Activated naive CD4-positive, alpha-beta T cell treated with anti-CD3 and anti-CD28 coated beads, Interleukin-2, amount 10 ng/mL, durations not matched to agents 7 days and 5 days (primary cell): Measurements from ENCODE around the gene LPP.

Experiments used
- CTCF ChIA-PET: fragments of 350-600 bp; sonication (Branson Sonifier 250); formaldehyde crosslinking; loops from one replicate; lab custom pipeline; 2021; ENCODE audit warnings: antibody characterized with exemption; lab: Charles Lee
- DNase-seq: peaks from one replicate; pipeline ENCODE4 v3.0.0-alpha.2; 2020
- H3K27ac Mint-ChIP-seq: one replicate; pipeline ENCODE4 v1.8.0; 2021; ENCODE audit warnings: mild to moderate bottlenecking, moderate library complexity, mixed read lengths
- H3K27me3 Mint-ChIP-seq: one replicate; pipeline ENCODE4 v1.8.0; 2021; ENCODE audit warnings: mild to moderate bottlenecking, mixed read lengths
- H3K36me3 Mint-ChIP-seq: one replicate; pipeline ENCODE4 v1.8.0; 2021; ENCODE audit warnings: mixed read lengths
- H3K4me1 Mint-ChIP-seq: one replicate; pipeline ENCODE4 v1.8.0; 2021; ENCODE audit warnings: mixed read lengths
- H3K4me3 Mint-ChIP-seq: one replicate; pipeline ENCODE4 v1.8.0; 2021; ENCODE audit warnings: mild to moderate bottlenecking, moderate library complexity, mixed read lengths
- H3K9me3 Mint-ChIP-seq: one replicate; pipeline ENCODE4 v1.8.0; 2021; ENCODE audit warnings: mixed read lengths

LPP gene

GRCh38 chr3:188303823-188304222 lies 149.9 kb downstream of the LPP start:
- Mint-ChIP-seq H3K4me1 (peaks cover 17% of the 10 kb centered on the region), H3K36me3 (peaks cover 21% of the 10 kb centered on the region), H3K4me3 (no peak overlapping the region), H3K27me3 (peaks cover 4% of the 10 kb centered on the region), H3K27ac (no peak overlapping the region), H3K9me3 (no peaks in the 10 kb centered on the region)
- CTCF ChIA-PET: no interaction called here
- no peak for DNase-seq

GRCh38 chr3:188304501-188304900 lies 150.5 kb downstream of the LPP start:
- Mint-ChIP-seq H3K27me3 (peaks cover 7% of the 10 kb centered on the region), H3K27ac (no peak overlapping the region), H3K4me1 (peaks cover 16% of the 10 kb centered on the region), H3K36me3 (peaks cover 19% of the 10 kb centered on the region), H3K9me3 (no peaks in the 10 kb centered on the region), H3K4me3 (no peak overlapping the region)
- CTCF ChIA-PET: no interaction called here
- no peak for DNase-seq

- peaks cover 20% of the 10 kb centered on the region for H3K36me3 Mint-ChIP-seq
- H3K27ac Mint-ChIP-seq: no peak overlapping the region
- CTCF ChIA-PET: no interaction called here
- H3K9me3 Mint-ChIP-seq: no peaks in the 10 kb centered on the region
- DNase-seq: no peak
- no peak overlapping the region for H3K4me3 Mint-ChIP-seq
- H3K27me3 Mint-ChIP-seq: peaks cover 7% of the 10 kb centered on the region
- H3K4me1 Mint-ChIP-seq: peaks cover 20% of the 10 kb centered on the region
Observed at GRCh38 chr3:188305220-188305619, 151.3 kb downstream of the LPP start.

GRCh38 chr3:188306435-188307005 lies 152.6 kb downstream of the LPP start:
- CTCF ChIA-PET: no interaction called here
- no peak overlapping the region for H3K4me3 Mint-ChIP-seq
- peaks cover 24% of the 10 kb centered on the region for H3K36me3 Mint-ChIP-seq
- H3K27me3 Mint-ChIP-seq: peaks cover 10% of the 10 kb centered on the region
- peaks cover 27% of the 10 kb centered on the region for H3K4me1 Mint-ChIP-seq
- no peak overlapping the region for H3K27ac Mint-ChIP-seq
- H3K9me3 Mint-ChIP-seq: no peaks in the 10 kb centered on the region
- no peak for DNase-seq

GRCh38 chr3:188309437-188310269 lies 155.7 kb downstream of the LPP start:
- H3K27ac Mint-ChIP-seq: peak overlapping the region; percentile 53
- H3K4me3 Mint-ChIP-seq: peak overlapping the region; percentile 17
- H3K36me3 Mint-ChIP-seq: peaks cover 19% of the 10 kb centered on the region
- DNase-seq: peak; percentile 27
- H3K4me1 Mint-ChIP-seq: peaks cover 27% of the 10 kb centered on the region
- CTCF ChIA-PET: no interaction called here
- no peaks in the 10 kb centered on the region for H3K9me3 Mint-ChIP-seq
- peaks cover 10% of the 10 kb centered on the region for H3K27me3 Mint-ChIP-seq

GRCh38 chr3:188310270-188310710 lies 156.3 kb downstream of the LPP start:
- Mint-ChIP-seq H3K4me1 (peaks cover 27% of the 10 kb centered on the region), H3K27ac (peak overlapping the region; percentile 53), H3K9me3 (no peaks in the 10 kb centered on the region), H3K27me3 (peaks cover 10% of the 10 kb centered on the region), H3K36me3 (peaks cover 19% of the 10 kb centered on the region), H3K4me3 (no peak overlapping the region)
- CTCF ChIA-PET: no interaction called here
- no peak for DNase-seq

- DNase-seq: no peak
- peaks cover 4% of the 10 kb centered on the region for H3K9me3 Mint-ChIP-seq
- CTCF ChIA-PET: interaction anchor here (0.7 to 1.3 kb wide), 2 partner anchors 17 to 163 kb away, joined by 3 read pairs; no protein-coding TSS in a partner anchor
- no peak overlapping the region for H3K27ac Mint-ChIP-seq
- peaks cover 10% of the 10 kb centered on the region for H3K4me1 Mint-ChIP-seq
- H3K4me3 Mint-ChIP-seq: no peak overlapping the region
- H3K27me3 Mint-ChIP-seq: peaks cover under 1% of the 10 kb centered on the region
- peaks cover 15% of the 10 kb centered on the region for H3K36me3 Mint-ChIP-seq
Observed at GRCh38 chr3:188315553-188315952, 161.6 kb downstream of the LPP start.

GRCh38 chr3:188316021-188316722 lies 162.2 kb downstream of the LPP start:
- no peak overlapping the region for H3K27ac Mint-ChIP-seq
- H3K4me1 Mint-ChIP-seq: peaks cover 13% of the 10 kb centered on the region
- no peak for DNase-seq
- no peaks in the 10 kb centered on the region for H3K27me3 Mint-ChIP-seq
- CTCF ChIA-PET: interaction anchor here (0.7 to 1.3 kb wide), 2 partner anchors 18 to 163 kb away, joined by 3 read pairs; no protein-coding TSS in a partner anchor
- peaks cover 15% of the 10 kb centered on the region for H3K36me3 Mint-ChIP-seq
- peaks cover 4% of the 10 kb centered on the region for H3K9me3 Mint-ChIP-seq
- H3K4me3 Mint-ChIP-seq: no peak overlapping the region

GRCh38 chr3:188316723-188317070 lies 162.7 kb downstream of the LPP start:
- Mint-ChIP-seq H3K27ac (no peak overlapping the region), H3K27me3 (no peaks in the 10 kb centered on the region), H3K36me3 (peaks cover 15% of the 10 kb centered on the region), H3K4me1 (peaks cover 16% of the 10 kb centered on the region), H3K9me3 (peaks cover 4% of the 10 kb centered on the region), H3K4me3 (no peak overlapping the region)
- no peak for DNase-seq
- CTCF ChIA-PET: interaction anchor here (1.3 kb wide), 1 partner anchor 18 kb away, joined by 3 read pairs; no protein-coding TSS in a partner anchor

GRCh38 chr3:188319569-188319968 lies 165.6 kb downstream of the LPP start:
- CTCF ChIA-PET: no interaction called here
- H3K27me3 Mint-ChIP-seq: no peaks in the 10 kb centered on the region

GRCh38 chr3:188320757-188321156 lies 166.8 kb downstream of the LPP start:
- Mint-ChIP-seq H3K9me3 (peaks cover 10% of the 10 kb centered on the region), H3K4me1 (peaks cover 50% of the 10 kb centered on the region), H3K27ac (no peak overlapping the region), H3K36me3 (peaks cover 26% of the 10 kb centered on the region), H3K27me3 (no peaks in the 10 kb centered on the region), H3K4me3 (no peak overlapping the region)
- no peak for DNase-seq
- CTCF ChIA-PET: no interaction called here

More at GRCh38 chr3:188319569-188319968, 165.6 kb downstream of the LPP start:
- peaks cover 19% of the 10 kb centered on the region for H3K36me3 Mint-ChIP-seq
- no peak for DNase-seq
- H3K4me3 Mint-ChIP-seq: no peak overlapping the region
- no peak overlapping the region for H3K27ac Mint-ChIP-seq
- peaks cover 6% of the 10 kb centered on the region for H3K9me3 Mint-ChIP-seq
- peaks cover 44% of the 10 kb centered on the region for H3K4me1 Mint-ChIP-seq

- no peak overlapping the region for H3K4me3 Mint-ChIP-seq
- H3K27ac Mint-ChIP-seq: no peak overlapping the region
- no peak for DNase-seq
- no peaks in the 10 kb centered on the region for H3K27me3 Mint-ChIP-seq
- H3K9me3 Mint-ChIP-seq: peaks cover 10% of the 10 kb centered on the region
- H3K36me3 Mint-ChIP-seq: peaks cover 31% of the 10 kb centered on the region
- CTCF ChIA-PET: interaction anchor here (0.7 kb wide), 1 partner anchor 634 kb away, joined by 3 read pairs; no protein-coding TSS in a partner anchor
- H3K4me1 Mint-ChIP-seq: peaks cover 50% of the 10 kb centered on the region
Observed at GRCh38 chr3:188321258-188321657, 167.3 kb downstream of the LPP start.

GRCh38 chr3:188322135-188322887 lies 168.4 kb downstream of the LPP start:
- Mint-ChIP-seq H3K4me3 (no peak overlapping the region), H3K36me3 (peaks cover 36% of the 10 kb centered on the region), H3K27ac (peak overlapping the region; percentile 83), H3K9me3 (peaks cover 10% of the 10 kb centered on the region), H3K27me3 (no peaks in the 10 kb centered on the region), H3K4me1 (peaks cover 54% of the 10 kb centered on the region)
- CTCF ChIA-PET: interaction anchor here (0.6 kb wide), 1 partner anchor 11 kb away, joined by 3 read pairs; no protein-coding TSS in a partner anchor
- DNase-seq: no peak
